HL-60 (cell line): Measurements from ENCODE around the gene FOXO3.
"Not testable (repeated sequence)": the region's sequence is repeated elsewhere in the genome, so short reads cannot be mapped to it uniquely, and the experiment has no call there.

Experiments used
- DNase-seq, 2 experiments: peaks; one replicate each; pipeline ENCODE4 v3.0.0-alpha.2; 2010 to 2020; ENCODE audit warnings: low read depth in 1 of 2, low spot score in 1 of 2
- H3K27ac ChIP-seq: fragments of 250-450 bp; sonication (Bioruptor Pico); replicated peaks from 2 replicates; pipeline ENCODE4 v1.5.1; 2020; ENCODE audit warnings: mild to moderate bottlenecking, moderate library complexity
- H3K27me3 ChIP-seq: fragments of 250-450 bp; sonication (Bioruptor Pico); 2 replicates; pipeline ENCODE4 v1.5.1; 2021; ENCODE audit warnings: mild to moderate bottlenecking, moderate library complexity; ENCODE audit not compliant: insufficient read depth, poor library complexity, severe bottlenecking
- H3K4me3 ChIP-seq: replicated peaks from 2 replicates; pipeline ENCODE4 v1.5.1; 2011; ENCODE audit warnings: mild to moderate bottlenecking, control low read depth, low read length; ENCODE audit not compliant: insufficient read depth
- GABPA ChIP-seq: IDR thresholded peaks from 2 replicates; pipeline ENCODE4 v1.6.1; 2012; ENCODE audit warnings: low read depth
- POLR2AphosphoS5 ChIP-seq: IDR thresholded peaks from 2 replicates; pipeline ENCODE4 v1.6.1; 2012; ENCODE audit warnings: low read depth
- SPI1 ChIP-seq: IDR thresholded peaks from 2 replicates; pipeline ENCODE4 v1.6.1; 2012; ENCODE audit warnings: low read depth, mild to moderate bottlenecking, borderline replicate concordance
- TF ChIP-seq, protein P1 (sequence below): IDR thresholded peaks from one replicate; pipeline ENCODE4 v1.5.1; 2011; ENCODE audit warnings: low read length, control low read depth, inconsistent platforms; ENCODE audit not compliant: insufficient read depth
- TF ChIP-seq, protein P2 (sequence below): IDR thresholded peaks from 2 replicates; pipeline ENCODE4 v1.6.1; 2012; ENCODE audit warnings: low read depth; ENCODE audit not compliant: insufficient replicate concordance

FOXO3 gene

GRCh38 chr6:108661430-108661829 is 100.7 kb downstream of the FOXO3 start:
- no peak for TF ChIP-seq SPI1
- TF ChIP-seq, protein P1, sequence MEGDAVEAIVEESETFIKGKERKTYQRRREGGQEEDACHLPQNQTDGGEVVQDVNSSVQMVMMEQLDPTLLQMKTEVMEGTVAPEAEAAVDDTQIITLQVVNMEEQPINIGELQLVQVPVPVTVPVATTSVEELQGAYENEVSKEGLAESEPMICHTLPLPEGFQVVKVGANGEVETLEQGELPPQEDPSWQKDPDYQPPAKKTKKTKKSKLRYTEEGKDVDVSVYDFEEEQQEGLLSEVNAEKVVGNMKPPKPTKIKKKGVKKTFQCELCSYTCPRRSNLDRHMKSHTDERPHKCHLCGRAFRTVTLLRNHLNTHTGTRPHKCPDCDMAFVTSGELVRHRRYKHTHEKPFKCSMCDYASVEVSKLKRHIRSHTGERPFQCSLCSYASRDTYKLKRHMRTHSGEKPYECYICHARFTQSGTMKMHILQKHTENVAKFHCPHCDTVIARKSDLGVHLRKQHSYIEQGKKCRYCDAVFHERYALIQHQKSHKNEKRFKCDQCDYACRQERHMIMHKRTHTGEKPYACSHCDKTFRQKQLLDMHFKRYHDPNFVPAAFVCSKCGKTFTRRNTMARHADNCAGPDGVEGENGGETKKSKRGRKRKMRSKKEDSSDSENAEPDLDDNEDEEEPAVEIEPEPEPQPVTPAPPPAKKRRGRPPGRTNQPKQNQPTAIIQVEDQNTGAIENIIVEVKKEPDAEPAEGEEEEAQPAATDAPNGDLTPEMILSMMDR = no peak
- no peak for TF ChIP-seq GABPA
- TF ChIP-seq POLR2AphosphoS5 = no peak
- TF ChIP-seq, protein P2, sequence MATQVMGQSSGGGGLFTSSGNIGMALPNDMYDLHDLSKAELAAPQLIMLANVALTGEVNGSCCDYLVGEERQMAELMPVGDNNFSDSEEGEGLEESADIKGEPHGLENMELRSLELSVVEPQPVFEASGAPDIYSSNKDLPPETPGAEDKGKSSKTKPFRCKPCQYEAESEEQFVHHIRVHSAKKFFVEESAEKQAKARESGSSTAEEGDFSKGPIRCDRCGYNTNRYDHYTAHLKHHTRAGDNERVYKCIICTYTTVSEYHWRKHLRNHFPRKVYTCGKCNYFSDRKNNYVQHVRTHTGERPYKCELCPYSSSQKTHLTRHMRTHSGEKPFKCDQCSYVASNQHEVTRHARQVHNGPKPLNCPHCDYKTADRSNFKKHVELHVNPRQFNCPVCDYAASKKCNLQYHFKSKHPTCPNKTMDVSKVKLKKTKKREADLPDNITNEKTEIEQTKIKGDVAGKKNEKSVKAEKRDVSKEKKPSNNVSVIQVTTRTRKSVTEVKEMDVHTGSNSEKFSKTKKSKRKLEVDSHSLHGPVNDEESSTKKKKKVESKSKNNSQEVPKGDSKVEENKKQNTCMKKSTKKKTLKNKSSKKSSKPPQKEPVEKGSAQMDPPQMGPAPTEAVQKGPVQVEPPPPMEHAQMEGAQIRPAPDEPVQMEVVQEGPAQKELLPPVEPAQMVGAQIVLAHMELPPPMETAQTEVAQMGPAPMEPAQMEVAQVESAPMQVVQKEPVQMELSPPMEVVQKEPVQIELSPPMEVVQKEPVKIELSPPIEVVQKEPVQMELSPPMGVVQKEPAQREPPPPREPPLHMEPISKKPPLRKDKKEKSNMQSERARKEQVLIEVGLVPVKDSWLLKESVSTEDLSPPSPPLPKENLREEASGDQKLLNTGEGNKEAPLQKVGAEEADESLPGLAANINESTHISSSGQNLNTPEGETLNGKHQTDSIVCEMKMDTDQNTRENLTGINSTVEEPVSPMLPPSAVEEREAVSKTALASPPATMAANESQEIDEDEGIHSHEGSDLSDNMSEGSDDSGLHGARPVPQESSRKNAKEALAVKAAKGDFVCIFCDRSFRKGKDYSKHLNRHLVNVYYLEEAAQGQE = no peak
- no peak overlapping the region for H3K27ac ChIP-seq
- no peaks in the 10 kb centered on the region for H3K27me3 ChIP-seq
- DNase-seq = no peak
- H3K4me3 ChIP-seq = no peak overlapping the region

DNA sequence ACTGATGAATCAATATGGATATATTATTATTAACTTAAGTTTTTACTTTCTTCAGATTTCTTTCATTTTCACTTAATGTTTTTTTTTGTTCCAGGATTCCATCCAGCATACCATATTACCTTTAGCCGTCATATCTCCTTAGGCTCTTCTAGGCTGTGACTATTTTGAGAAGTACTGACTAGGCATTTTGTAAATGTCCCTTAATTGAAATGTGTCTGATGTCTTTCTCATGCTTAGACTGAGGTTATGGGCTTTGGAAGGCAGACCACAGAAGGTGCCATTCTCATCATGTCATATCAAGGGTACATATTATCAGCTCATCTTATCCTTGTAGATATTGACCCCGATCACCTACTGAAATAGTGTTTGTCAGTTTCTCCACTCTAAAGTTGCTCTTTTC is 101.3 kb downstream of the FOXO3 start:
- no peaks in the 10 kb centered on the region for H3K27me3 ChIP-seq
- TF ChIP-seq, protein P1 = no peak
- no peak for TF ChIP-seq SPI1
- no peak for TF ChIP-seq POLR2AphosphoS5
- no peak for TF ChIP-seq GABPA
- TF ChIP-seq, protein P2 = no peak
- H3K4me3 ChIP-seq = no peak overlapping the region
- no peak overlapping the region for H3K27ac ChIP-seq
- no peak for DNase-seq

DNA sequence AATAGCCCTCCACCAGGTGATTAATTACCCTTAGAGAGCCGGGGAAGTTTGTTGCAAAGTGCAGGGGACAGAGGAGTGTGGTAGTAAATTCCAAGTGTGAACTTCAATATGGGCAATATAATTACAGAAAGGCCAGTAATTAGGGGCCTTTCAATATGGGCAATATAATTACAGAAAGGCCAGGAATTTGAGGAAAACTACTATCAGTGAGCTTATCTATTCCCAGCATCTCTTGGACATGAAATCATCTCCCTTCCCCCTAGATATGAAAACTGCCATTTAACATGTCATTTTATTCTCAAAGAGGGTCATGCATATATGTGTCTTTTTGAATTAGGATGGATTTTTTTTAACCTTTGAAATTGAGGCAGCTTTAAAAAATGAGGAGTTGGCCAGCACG is 102.0 kb downstream of the FOXO3 start:
- H3K27me3 ChIP-seq = no peaks in the 10 kb centered on the region
- TF ChIP-seq POLR2AphosphoS5 = no peak
- TF ChIP-seq GABPA = no peak
- TF ChIP-seq, protein P1 = no peak
- no peak for TF ChIP-seq SPI1
- TF ChIP-seq, protein P2 = no peak
- DNase-seq = no peak
- H3K4me3 ChIP-seq = no peak overlapping the region
- no peak overlapping the region for H3K27ac ChIP-seq

DNA sequence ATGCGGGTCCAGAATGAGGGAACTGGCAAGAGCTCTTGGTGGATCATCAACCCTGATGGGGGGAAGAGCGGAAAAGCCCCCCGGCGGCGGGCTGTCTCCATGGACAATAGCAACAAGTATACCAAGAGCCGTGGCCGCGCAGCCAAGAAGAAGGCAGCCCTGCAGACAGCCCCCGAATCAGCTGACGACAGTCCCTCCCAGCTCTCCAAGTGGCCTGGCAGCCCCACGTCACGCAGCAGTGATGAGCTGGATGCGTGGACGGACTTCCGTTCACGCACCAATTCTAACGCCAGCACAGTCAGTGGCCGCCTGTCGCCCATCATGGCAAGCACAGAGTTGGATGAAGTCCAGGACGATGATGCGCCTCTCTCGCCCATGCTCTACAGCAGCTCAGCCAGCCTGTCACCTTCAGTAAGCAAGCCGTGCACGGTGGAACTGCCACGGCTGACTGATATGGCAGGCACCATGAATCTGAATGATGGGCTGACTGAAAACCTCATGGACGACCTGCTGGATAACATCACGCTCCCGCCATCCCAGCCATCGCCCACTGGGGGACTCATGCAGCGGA is 102.9 kb downstream of the FOXO3 start:
- H3K4me3 ChIP-seq, H3K27me3 ChIP-seq, H3K27ac ChIP-seq, DNase-seq: not testable (repeated sequence)
